UCSD-AML1 (cell line): ENCODE measurements around the gene C1orf159.
"Not testable (repeated sequence)": the region's sequence is repeated elsewhere in the genome, so short reads cannot be mapped to it uniquely, and the experiment has no call there.

Experiments used
- DNase-seq: peaks from one replicate; lab custom pipeline; 2025; ENCODE audit not compliant: unreplicated experiment; lab: John Stamatoyannopoulos, UW

Gene C1orf159

DNA sequence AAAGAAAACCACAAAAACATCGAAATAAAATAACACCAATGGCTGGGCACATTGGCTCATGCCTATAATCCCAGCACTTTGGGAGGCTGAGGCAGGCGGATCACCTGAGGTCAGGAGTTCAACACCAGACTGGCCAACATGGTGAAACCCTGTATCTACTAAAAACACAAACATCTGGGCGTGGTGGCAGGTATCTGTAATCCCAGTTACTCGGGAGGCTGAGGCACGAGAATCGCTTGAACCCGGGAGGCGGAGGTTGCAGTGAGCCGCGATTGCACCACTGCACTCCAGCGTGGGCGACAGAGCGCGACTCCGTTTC, 58.2 kb downstream of the C1orf159 start:
- DNase-seq, result not testable (repeated sequence)

DNA sequence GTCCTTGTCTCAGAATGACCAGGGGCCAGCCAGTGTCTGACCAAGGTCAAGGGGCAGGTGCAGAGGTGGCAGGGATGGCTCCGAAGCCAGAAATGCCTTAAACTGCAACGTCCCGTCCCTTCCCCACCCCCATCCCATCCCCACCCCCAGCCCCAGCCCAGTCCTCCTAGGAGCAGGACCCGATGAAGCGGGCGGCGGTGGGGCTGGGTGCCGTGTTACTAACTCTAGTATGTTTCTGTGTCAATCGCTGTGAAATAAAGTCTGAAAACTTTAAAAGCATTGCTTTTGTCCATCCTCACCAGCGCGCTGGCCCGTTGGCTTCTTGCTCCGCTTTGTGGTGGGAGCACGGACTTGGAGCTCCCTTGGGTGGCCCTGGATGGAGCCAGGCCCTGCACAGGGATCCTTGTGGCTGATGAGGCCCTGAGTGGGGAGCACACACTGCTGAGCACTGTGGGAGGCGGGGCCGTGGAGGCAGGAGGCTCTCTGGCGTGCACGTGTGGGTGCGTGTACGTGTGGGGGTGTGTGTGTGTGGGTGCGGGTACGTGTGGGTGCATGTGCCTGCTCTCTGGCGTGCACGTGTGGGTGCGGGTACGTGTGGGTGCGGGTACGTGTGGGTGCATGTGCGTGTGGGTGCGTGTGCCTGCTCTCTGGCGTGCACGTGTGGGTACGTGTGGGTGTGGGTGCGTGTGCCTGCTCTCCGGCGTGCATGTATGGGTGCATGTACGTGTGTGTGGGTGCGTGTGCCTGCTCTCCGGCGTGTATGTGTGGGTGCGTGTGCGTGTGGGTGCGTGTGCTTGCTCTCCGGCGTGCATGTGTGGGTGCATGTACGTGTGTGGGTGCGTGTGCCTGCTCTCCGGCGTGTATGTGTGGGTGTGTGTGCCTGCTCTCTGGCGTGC, 59.8 kb downstream of the C1orf159 start:
- DNase-seq, result no peak

DNA sequence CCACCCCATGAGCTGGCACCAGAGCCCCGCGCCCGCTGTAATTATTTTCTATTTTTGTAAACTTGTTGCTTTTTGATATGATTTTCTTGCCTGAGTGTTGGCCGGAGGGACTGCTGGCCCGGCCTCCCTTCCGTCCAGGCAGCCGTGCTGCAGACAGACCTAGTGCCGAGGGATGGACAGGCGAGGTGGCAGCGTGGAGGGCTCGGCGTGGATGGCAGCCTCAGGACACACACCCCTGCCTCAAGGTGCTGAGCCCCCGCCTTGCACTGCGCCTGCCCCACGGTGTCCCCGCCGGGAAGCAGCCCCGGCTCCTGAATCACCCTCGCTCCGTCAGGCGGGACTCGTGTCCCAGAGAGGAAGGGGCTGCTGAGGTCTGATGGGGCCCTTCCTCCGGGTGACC, 60.9 kb downstream of the C1orf159 start:
- no peak for DNase-seq

DNA sequence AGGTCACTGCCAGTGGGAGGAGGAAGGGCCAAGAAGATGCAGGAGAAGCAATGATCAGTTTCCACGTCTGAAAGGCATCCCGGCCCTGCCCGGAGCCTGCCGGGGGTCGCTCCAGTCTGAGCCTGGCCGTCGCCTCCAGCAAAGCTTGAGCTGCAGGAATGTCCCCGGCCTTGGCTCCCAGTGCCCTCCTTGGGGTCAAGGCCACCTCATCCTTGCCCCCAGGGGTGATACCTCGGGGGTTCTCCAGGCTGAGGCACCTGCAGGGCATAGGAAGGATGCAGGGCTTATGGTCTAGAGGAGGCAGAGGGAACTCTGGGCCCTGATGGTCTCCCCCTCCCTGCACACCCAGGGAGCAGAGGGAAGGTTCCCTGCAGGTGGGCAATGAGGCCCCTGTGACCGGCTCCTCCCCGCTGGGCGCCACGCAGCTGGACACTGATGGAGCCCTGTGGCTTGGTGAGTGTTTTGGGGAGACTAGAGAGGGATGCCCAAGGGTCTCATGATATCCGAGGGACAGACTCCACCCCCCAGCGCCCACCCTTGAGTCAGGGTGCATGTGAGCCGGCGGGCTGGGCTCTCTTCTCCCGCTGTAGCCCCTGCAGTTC, 61.7 kb downstream of the C1orf159 start:
- DNase-seq, result no peak

DNA sequence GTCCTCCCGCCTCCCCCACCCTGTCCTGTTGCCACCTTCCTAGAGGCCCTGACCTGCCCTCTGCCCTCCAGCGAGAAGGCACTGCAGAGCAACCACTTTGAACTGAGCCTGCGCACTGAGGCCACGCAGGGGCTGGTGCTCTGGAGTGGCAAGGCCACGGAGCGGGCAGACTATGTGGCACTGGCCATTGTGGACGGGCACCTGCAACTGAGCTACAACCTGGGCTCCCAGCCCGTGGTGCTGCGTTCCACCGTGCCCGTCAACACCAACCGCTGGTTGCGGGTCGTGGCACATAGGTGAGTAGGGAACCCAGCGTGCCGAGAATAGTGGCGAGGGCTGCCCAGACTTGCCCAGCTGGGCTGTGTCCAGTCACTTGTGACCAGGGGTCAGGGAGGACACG, 62.2 kb downstream of the C1orf159 start:
- no peak for DNase-seq

DNA sequence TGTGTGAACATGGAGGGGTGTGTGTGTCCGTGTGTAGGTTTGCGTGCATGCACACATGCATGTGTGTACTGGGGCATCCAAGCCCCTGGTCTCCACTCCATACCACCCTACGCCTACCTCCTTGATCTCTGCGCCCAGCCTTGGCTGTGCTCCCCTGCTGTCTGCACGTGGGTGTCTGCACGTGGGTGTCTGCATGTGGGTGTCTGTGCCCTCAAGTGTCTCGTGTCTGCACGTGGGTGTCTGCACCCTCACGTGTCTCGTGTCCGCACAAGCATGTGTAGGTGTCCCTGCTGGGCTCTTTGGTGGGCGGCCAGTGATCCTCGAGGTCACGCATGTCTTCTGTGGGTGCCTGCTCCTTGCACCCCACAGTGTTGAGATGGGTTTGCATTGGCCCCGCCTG, 62.9 kb downstream of the C1orf159 start:
- DNase-seq, result no peak

DNA sequence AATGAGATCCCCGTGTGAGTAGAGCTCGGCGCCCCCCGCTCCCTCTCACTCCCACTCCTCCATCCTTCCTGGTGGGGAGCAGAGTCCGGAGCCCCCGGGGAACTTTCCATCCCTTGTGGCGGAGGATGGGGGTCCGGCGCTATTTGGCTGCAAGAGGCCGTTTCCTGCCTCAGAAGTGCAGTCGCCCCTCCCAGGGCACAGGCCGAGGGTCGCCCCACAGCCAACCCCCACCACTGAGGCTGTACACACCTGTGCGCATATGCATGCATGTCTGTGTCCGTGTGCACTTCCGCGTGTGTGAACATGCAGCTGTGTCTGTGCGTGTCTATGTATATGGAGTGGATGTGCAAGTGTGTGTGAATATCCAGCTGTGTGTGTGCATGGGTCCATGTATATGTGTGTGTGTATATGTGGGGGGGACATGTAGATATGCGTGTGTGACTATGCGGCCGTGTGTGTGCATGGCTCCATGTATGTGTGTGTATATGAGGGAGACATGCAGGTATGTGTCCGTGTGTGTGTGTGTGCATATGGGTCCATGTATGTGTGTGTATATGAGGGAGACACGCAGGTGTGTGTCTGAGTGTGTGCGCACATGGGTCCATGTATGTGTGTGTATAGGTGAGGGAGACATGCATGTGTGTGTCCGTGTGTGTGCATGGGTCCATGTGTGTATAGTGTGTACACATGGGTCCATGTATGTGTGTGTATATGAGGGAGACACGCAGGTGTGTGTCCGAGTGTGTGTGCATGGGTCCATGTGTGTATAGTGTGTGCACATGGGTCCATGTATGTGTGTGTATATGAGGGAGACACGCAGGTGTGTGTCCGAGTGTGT, 63.7 kb downstream of the C1orf159 start:
- no peak for DNase-seq

DNA sequence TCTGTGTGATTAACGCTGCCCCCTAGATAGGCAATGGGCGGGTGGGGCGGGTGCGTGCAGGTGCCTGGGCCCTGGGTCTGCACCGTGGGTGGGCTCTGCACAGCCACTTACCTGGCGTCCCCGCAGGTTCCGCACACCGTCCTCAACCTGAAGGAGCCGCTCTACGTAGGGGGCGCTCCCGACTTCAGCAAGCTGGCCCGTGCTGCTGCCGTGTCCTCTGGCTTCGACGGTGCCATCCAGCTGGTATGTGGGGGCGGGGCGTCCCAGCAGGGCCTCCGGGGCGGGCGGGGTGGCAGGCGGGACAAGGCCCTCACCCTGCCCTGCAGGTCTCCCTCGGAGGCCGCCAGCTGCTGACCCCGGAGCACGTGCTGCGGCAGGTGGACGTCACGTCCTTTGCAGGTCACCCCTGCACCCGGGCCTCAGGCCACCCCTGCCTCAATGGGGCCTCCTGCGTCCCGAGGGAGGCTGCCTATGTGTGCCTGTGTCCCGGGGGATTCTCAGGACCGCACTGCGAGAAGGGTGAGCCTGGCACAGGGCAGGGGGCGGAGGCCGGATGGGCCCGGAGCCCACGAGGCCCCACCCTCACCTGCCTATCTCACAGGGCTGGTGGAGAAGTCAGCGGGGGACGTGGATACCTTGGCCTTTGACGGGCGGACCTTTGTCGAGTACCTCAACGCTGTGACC, 64.6 kb downstream of the C1orf159 start:
- no peak for DNase-seq

DNA sequence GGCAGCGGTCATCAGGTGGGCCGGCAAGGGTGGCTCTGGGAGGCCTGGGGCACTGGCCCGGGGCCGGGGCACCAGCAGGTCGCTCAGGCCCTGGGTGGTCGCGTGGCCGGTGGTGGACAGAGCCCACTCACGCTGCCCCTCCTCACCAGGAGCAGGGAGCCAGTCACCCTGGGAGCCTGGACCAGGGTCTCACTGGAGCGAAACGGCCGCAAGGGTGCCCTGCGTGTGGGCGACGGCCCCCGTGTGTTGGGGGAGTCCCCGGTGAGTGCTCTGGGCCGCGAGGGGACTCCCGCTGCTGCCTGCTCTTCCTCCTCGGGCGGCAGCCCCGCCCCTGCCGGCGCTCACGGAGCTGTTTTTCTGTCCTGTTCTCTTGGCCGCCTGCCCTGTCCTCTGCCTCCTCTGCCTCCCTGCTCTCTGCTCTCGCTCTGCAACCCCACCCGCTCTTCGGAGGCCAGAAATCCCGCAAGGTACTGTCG, 65.3 kb downstream of the C1orf159 start:
- DNase-seq, result no peak

DNA sequence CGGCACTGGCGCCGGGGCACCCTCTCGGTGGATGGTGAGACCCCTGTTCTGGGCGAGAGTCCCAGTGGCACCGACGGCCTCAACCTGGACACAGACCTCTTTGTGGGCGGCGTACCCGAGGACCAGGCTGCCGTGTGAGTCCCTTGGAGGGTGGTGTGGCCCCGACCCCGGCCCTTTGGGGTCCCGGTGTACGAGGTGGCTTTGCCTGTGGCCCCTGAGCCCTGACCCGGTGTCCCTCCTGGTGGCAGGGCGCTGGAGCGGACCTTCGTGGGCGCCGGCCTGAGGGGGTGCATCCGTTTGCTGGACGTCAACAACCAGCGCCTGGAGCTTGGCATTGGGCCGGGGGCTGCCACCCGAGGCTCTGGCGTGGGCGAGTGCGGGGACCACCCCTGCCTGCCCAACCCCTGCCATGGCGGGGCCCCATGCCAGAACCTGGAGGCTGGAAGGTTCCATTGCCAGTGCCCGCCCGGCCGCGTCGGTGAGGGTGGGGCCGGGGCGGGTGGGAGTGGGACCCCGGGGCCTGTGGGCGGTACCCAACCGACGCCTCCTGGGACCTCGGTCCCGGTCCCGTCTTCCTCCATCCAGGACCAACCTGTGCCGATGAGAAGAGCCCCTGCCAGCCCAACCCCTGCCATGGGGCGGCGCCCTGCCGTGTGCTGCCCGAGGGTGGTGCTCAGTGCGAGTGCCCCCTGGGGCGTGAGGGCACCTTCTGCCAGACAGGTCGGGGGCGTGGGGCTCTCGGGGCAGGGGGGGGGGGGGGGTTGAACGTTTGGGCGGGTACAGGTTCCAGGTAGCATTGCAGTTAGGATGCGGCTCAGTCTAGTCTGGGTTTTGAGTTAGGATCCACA, 66.3 kb downstream of the C1orf159 start:
- no peak for DNase-seq

DNA sequence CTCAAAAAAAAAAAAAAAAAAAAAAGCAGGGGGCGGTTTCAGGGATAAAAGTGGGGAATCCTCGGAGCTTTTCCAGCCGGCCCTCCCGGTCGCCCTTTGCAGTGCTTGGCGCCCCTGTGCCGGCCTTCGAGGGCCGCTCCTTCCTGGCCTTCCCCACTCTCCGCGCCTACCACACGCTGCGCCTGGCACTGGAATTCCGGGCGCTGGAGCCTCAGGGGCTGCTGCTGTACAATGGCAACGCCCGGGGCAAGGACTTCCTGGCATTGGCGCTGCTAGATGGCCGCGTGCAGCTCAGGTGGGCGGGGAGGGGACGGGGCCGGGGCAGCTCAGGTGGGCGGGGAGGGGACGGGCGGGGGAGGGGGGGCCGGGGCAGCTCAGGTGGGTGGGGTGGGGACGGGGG, 67.1 kb downstream of the C1orf159 start:
- DNase-seq, result no peak

DNA sequence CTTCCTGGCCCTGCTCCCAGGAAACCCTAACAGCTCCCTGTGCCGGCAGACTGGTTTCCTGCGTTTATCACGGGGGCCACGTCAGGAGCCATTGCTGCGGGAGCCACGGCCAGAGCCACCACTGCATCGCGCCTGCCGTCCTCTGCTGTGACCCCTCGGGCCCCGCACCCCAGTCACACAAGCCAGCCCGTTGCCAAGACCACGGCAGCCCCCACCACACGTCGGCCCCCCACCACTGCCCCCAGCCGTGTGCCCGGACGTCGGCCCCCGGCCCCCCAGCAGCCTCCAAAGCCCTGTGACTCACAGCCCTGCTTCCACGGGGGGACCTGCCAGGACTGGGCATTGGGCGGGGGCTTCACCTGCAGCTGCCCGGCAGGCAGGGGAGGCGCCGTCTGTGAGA, 67.9 kb downstream of the C1orf159 start:
- no peak for DNase-seq

DNA sequence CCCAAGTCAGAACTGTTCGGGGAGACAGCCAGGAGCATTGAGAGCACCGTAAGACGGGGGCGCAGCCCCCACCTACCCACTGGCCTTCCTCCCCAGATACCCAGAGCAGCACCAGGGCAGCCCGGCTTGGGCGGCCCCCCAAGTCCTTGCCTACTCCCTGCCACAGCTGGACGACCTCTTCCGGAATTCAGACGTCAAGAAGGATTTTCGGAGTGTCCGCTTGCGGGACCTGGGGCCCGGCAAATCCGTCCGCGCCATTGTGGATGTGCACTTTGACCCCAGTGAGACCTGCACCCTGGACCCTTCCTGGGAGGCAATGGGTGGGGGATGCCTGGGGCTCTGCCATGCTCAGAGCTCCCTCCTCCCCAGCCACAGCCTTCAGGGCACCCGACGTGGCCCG, 68.5 kb downstream of the C1orf159 start:
- no peak for DNase-seq

DNA sequence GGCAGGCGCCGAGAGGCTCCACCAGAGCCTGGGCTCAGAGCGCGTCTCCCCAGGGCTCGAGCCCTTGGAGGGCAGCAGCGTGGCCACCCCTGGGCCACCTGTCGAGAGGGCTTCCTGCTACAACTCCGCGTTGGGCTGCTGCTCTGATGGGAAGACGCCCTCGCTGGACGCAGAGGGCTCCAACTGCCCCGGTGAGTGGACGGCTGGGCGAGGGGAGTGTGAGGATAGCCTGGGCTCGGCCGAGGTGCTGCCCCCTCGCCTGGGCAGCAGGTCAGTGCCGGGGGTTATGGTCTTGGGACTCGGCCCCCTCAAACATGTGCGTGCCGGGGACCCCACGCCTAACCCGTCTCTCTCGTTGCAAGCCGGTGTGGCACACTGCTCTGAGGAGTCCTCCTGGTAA, 69.1 kb downstream of the C1orf159 start:
- no peak for DNase-seq

DNA sequence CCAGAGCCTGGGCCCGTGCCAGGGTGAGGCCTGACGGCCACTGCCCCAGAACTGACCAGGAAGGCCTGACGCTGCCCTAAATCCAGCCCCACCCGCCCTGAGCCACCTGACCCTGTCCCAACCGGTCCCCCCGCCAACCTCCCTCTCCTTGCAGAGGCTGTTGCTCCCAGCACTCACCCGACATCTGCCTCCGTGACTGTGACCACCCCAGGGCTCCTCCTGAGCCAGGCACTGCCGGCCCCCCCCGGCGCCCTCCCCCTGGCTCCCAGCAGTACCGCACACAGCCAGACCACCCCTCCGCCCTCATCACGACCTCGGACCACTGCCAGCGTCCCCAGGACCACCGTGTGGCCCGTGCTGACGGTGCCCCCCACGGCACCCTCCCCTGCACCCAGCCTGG, 69.6 kb downstream of the C1orf159 start:
- no peak for DNase-seq

DNA sequence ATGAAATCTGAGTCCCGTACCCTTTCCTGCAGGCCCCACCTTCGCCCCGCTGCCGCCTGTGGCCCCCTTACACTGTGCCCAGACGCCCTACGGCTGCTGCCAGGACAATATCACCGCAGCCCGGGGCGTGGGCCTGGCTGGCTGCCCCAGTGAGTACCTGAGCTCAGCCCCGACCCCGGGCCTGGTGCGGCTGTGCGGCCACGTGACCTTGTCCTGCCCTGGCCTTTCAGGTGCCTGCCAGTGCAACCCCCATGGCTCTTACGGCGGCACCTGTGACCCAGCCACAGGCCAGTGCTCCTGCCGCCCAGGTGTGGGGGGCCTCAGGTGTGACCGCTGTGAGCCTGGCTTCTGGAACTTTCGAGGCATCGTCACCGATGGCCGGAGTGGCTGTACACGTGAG, 70.8 kb downstream of the C1orf159 start:
- no peak for DNase-seq

DNA sequence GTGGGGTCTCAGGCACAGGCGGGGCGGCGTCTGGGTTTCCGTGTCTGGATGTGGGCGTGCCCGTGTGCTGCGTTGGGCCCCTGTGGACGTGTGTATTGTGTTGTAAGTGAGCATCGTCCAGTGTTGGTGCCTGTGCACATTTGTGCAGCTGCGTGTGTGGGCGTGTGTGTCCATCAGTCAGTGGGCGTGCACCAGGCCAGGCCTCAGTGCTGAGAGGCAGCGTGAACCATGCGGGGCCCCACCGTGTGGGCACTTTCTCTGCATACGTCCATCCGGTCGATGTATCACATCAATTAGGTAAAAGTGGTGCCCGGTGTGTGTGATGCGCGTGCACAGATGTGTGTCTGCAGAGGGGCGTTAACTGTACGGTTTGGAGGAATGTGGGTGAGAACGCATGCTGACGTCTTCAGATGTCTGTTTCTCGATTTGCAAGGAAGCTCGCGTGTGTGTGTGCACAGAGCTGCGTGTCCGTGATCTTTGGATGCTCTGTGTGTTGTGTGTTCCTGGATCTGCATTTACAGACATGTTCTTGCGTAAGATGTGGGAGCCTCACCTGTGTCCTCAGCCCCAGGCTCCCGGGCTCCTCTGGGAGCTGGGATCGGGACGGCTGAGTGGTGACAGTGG, 71.3 kb downstream of the C1orf159 start:
- no peak for DNase-seq

DNA sequence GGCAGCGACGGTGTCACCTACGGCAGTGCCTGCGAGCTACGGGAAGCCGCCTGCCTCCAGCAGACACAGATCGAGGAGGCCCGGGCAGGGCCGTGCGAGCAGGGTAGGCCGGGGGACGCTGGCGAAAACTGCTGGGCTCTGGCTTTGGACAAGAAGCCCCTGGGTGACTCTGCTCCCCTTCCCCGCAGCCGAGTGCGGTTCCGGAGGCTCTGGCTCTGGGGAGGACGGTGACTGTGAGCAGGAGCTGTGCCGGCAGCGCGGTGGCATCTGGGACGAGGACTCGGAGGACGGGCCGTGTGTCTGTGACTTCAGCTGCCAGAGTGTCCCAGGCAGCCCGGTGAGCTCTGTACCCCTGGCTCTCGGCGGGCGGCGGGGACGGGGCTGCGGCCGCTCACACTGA, 72.0 kb downstream of the C1orf159 start:
- DNase-seq, result no peak

DNA sequence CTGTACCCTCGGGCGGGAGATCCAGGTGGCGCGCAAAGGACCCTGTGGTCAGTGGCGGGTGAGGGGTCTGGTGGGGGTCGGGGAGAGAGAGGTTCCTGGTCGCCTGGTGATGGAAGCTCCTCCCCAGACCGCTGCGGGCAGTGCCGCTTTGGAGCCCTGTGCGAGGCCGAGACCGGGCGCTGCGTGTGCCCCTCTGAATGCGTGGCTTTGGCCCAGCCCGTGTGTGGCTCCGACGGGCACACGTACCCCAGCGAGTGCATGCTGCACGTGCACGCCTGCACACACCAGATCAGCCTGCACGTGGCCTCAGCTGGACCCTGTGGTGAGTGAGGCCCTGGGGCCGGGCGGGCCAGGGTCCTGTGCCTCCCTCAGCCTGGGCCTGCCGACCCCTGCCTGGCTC, 72.5 kb downstream of the C1orf159 start:
- no peak for DNase-seq

DNA sequence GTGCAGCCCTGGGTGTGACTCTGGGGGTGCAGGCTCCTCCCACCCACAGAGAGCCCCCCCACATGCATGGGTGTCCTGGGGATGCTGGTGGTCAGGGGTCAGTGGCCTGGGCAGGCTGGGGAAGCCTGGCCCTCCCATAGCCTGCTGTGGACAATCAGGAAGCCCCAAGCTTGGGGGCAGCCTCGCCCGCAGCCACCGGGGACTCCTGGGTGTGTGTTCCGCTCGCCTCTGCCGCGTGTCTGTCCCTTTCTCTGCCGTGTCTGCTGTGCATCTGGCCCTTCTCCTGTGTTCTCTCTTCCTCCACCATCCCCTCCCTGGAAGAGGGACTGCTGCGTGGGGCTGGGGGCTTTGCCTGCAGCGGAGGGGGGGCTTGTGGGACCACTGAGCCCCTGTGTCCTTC, 73.1 kb downstream of the C1orf159 start:
- DNase-seq, result no peak
